AG08396 (cell line): ENCODE measurements around the gene RFX8.
"Not testable (repeated sequence)": the region's sequence is repeated elsewhere in the genome, so short reads cannot be mapped to it uniquely, and the experiment has no call there.

Source experiments
- DNase-seq: peaks from one replicate; pipeline ENCODE4 v3.0.0; 2012; ENCODE audit warnings: low spot score, mixed read lengths

The RFX8 gene

DNA sequence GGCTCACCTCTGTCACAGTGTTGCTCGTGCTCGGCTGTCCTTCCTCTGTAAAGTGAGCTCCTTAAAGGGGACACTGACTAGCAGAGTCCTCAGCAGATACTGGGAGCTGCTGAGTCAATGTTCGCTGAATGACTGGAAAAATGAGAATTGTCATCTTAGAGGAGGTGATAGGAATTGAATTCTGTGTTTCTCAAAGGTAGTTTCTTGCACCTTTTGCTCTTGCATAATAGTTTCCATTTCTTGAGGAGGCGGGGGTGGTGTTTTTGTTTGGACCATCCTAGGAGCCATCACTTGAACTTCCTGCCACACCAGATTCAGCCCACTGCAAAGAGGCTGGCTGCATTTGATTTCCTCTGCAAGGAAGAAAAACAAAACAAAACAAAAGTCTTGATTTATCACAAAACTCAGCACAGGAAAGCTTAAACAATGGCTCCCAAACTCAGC, 11.4 kb upstream of the RFX8 start:
- DNase-seq: no peak

DNA sequence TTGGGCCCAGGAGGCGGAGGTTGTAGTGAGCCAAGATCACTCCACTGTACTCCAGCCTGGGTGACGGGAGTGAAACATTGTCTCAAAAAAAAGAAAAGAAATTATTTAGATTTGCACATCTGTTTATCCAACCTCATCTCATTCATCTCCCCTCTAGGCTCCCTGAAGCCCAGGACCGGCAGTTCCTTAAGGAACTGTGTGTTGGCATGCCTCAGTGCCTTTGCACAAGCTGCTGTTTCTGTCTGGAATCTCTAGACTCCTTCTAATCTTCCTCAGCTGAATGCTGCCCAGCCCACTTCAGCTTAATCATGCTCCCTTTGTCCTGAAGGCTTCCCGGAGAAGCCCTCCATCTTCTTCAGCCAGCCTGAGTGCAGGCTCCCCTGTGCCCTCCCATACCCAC, 10.9 kb upstream of the RFX8 start:
- DNase-seq: no peak

DNA sequence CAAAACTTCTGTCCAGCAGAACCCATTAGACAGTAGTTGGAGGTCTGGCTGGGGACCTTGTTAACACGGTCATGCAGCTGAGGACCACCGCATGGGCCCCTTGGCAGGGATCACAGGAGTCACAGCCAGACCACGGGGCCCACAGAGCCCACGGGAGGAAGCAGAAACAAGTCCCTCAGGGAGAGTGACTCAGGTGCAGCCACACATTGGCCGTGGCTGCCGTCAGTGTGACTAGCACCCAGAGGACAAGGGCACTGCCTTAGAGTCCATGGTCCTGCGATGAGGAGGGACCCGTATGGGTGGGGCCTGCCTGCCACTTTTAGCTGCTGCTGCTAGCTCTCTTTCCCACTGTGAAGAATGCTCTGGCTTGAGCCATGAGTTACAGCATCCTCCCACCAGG, 5.9 kb upstream of the RFX8 start:
- DNase-seq: no peak

DNA sequence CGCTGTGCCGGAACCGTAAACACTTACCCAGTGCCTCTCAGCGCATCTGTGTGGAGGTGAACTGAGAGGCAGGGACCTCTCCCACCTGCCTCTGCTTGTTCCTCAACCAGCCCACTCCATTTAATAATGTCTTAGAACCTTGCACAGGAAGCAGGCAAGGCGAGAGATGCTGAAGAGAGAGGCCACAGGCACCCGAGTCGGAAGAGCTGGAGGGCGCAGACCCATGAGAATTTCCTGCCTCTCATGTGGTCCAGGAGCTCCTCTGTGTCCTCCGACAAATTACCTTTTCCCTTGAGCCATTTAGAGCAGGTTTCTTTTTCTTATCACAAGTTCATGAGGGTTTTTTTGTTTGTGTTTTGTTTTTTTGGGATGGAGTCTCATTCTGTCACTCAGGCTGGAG, 4.9 kb upstream of the RFX8 start:
- DNase-seq: no peak

DNA sequence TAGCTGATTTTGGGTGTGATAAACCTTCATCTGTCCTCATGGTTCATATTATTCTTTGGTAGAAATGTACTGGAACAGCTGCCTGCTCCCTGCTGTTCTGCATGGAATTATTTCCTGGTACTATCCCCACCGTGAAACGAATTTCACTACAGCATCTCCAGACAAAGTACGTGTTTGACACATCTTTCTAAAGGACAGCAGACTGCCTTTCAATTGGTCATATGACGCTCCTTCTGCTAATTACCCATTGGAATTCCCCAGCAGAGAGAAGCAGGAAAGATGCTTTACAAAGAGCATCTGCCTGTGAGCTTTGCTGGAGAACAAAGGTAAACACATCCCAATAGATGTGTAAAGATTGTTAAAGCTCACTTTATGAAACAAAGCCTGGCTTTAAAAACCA, 4.4 kb upstream of the RFX8 start:
- no peak for DNase-seq

DNA sequence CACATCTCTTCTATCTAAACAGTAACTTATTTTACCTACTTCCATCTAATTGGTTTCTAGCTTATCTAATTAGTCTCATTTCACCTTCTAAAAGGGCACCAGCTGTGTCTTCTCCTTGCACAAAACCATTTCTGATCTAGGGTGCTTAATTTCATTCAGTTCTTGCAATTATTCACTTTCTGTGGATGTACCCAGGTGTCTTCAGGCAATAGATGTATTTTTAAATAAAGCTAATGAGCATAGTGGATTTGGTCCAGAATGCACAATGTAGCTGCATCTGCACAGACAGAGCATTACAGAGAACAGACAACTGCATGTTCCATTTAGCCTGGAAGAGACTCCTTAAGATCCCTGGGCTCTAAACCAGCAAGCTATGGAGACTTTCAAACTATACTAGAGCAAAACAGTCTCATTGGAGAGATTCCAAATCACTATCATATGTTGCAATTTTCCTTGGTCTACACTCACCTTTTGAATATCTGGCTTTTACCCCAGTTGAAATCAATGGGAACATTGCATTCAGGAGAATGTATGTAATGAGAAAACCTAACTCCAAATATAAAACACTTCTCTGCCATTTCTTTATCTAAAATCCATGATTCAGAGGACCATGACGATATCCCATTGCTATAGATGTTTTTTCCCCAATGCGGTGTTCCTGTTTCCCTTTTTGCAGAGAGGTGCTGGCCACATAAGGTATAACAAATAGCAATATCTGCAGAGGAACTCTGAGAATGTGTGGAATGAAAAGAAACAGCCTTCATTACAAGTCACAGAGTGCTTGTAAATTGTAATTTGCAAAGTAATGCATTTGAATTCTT, 3.5 kb upstream of the RFX8 start:
- DNase-seq: no peak

DNA sequence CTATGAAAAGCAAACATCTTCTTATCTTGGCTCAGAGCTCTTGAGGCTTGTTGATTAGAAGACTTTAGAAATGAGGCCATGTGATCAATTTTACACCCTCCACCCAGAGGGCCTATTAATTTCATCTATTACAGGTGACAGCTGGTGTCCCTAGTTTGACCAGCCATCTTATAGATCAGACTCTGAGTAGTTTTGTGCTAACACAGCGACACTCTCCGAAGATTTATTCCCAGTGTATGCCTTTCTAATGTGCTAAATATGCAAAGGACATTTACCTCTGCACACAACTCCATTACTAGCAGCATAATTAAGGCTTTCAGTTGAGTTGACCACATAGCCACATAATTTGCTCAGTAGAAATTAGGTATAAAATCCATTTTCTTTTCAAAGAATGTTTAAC, 2.6 kb upstream of the RFX8 start:
- DNase-seq: no peak

GRCh38 chr2:101476605-101477208, 1.8 kb upstream of the RFX8 start:
- no peak for DNase-seq

DNA sequence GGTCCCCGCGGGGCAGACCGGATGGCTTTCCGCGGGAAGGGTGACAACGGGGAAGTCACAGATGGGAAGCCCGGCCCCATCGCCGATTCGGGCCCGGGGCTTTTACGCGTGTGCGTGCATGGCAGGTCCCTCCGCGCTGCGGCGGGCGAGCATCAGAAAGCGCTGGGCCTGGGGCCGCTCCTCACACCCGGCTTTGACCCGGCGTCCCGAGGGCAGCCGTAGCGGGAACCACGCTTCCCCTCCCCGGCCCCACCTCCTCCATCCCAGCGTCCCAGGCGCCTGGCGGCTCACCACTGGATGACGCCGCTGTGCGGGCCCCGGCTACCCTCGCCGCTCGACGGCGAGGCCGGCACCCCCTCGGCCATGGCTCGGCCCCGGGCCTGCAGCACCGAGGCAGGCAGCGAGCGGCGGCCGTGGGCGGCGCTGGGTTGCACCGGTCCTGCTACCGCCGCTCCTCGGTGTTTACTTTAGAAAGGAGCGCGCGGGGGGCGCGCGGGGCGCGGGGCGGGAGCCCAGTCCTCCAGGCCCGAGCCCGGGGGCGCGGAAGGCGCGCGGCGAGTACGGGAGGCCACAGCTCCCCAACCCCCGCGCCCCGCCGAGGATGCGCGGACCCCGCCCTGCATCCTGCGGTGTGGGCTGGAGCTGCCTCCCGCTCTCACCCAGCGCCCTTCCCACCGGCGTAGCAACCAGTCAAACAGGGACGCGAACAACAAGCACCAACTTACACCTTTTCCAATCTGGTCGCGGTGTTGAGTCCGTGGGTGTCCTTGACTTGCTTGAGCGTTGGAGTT, 806 bp downstream of the RFX8 start:
- peak; percentile 78 for DNase-seq

GRCh38 chr2:101473591-101473910, 1.4 kb downstream of the RFX8 start:
- DNase-seq: no peak

GRCh38 chr2:101469863-101470262, 5.0 kb downstream of the RFX8 start:
- no peak for DNase-seq

GRCh38 chr2:101467306-101467705, 7.6 kb downstream of the RFX8 start:
- DNase-seq: peak; percentile 39

DNA sequence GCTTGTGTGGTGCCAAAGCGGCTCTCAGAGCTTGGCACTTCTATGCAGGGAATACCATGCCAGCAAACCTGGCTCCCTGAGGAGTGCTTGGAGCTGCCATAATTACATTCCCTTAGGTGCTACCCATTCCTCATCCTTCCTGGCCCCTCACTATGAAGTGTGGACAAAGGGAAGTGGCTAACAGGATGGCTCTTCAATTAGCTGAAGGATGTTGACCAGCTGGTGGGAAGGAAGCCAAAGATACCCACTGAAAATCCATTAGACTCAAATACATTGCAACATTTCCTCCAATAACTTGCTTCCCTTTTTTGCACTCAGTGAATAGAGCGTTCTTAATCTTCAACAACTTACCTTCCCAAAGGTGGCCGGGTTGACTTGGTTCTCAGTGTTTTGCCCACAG, 8.5 kb downstream of the RFX8 start:
- no peak for DNase-seq

GRCh38 chr2:101464841-101465240, 10.1 kb downstream of the RFX8 start:
- no peak for DNase-seq

GRCh38 chr2:101463911-101464641, 10.8 kb downstream of the RFX8 start:
- no peak for DNase-seq

DNA sequence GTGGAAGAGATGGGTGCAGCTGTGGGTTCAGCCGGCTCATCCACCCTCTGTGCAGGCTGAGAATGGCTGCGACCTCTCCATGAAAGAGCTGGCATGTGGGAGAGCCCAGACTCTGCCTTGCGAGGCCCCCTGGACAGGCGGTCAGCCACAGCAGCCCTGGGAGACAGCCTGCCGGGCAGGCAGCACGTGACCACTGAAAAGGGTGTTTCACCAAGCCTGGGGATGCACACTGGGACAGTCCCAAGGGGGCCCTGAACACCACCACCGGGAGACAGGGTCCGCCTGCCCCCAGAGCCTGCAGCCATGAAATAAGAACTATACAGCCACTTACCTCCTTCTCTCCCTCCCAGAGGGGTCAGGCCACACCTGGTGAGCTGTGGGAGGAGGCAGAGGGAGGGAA, 11.5 kb downstream of the RFX8 start:
- DNase-seq: no peak

DNA sequence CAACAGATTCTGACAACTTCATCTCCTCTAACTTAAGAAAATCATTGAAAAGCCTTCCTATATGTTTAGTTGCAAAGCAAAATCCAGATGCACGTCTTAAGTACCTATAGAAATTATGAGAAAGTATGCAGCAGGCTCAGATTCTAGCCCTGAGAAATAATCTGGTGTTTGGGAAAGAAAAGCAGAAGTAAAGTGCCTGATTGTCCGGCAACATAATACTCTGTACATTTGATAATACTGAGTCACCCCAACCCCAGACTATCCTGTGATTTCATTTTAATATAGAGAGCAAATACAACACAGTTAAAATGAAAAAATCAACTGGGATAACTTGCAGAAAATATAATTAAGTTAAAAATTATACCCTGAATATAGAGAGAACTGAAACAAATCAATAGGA, 13.5 kb downstream of the RFX8 start:
- DNase-seq: no peak

DNA sequence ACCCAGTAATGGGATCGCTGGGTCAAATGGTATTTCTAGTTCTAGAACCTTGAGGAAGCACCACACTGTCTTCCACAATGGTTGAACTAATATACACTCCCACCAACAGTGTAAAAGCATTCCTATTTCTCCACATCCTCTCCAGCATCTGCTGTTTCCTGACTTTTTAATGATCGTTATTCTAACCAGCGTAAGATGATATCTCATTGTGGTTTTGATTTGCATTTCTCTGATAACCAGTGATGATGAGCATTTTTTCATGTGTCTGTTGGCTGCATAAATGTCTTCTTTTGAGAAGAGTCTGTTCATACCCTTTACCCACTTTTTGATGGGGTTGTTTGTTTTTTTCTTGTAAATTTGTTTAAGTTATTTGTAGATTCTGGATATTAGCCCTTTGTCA, 20.5 kb downstream of the RFX8 start:
- DNase-seq: not testable (repeated sequence)

GRCh38 chr2:101450965-101451364, 23.9 kb downstream of the RFX8 start:
- DNase-seq: no peak

- DNase-seq: peak; percentile 55
These were observed 28.0 kb downstream of the RFX8 start for GRCh38 chr2:101446869-101447268.

- DNase-seq: no peak
These were observed 32.2 kb downstream of the RFX8 start for GRCh38 chr2:101442667-101443061.

DNA sequence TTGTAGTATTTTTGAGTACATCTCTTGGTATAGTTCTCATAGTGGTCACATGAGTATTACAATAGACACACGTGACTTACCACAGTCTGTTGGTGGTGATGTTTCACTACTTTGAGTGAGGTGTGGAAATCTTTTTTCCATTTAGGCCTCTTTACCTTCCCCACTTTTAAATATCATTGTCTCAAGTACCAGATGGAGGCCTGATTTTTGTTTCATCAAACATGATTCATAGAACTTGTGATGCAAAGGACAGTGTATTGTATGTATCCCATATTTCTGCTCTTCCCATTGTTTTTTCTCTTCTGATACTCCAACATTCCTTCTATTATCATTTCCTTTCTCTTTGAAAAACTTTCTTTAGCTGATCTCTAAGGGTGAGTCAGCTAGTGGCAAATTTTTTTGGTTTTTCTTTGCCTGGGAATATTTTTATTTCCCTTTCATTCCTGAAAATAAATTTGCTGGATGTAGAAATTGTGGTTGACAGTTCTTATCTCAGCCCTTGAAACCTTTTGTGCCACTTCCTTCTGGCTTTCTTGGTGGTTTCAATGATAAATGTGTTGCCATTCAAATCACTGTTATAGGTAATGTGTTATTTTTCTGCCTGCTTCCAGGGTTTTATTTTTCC, 32.8 kb downstream of the RFX8 start:
- no peak for DNase-seq
